IMR-90 (cell line): Measurements from ENCODE around the gene ANKRD27. TPM values are rescaled to one million over a fixed set of nuclear protein-coding genes. Genes with fewer than 3 reads are reported as not detected.

ENCODE experiments used
- ATAC-seq: fragments of 200-7000 bp; cut with Tn5 transposase; 2 replicates; pipeline ENCODE4 v1.9.1; 2020; ENCODE audit warnings: low read depth, mild to moderate bottlenecking, moderate library complexity
- BruUV-seq: library from RNA; stranded (reverse); fragments of 400-500 nt; replicated peaks from 2 replicates; lab custom pipeline; 2021; lab: Mats Ljungman, UMichigan
- CTCF ChIA-PET: fragments of 300-600 bp; formaldehyde crosslinking; extraction: SDS; loops from one replicate; lab custom pipeline; 2021; ENCODE audit warnings: antibody characterized with exemption; lab: Yijun Ruan, JAX
- POLR2A ChIA-PET: fragments of 300-600 bp; sonication (Branson Sonifier 250); formaldehyde crosslinking; loops from one replicate; lab custom pipeline; 2022; ENCODE audit warnings: antibody characterized with exemption; ENCODE audit not compliant: unreplicated experiment; lab: Charles Lee
- DNase-seq: peaks from one replicate; pipeline ENCODE4 v3.0.0; 2013
- H2AFZ ChIP-seq: replicated peaks from 2 replicates; pipeline ENCODE3; 2013; ENCODE audit warnings: low read length, mild to moderate bottlenecking; ENCODE audit not compliant: poor library complexity
- H2AK5ac ChIP-seq: 2 replicates; pipeline ENCODE4 v1.6.1; 2013; ENCODE audit warnings: low read depth, low read length, inconsistent platforms
- H2AK9ac ChIP-seq: replicated peaks from 2 replicates; pipeline ENCODE3; 2013; ENCODE audit warnings: mild to moderate bottlenecking, low read depth, low read length, moderate library complexity; ENCODE audit not compliant: poor library complexity
- H2BK120ac ChIP-seq: 2 replicates; pipeline ENCODE4 v1.6.1; 2013; ENCODE audit warnings: low read depth, low read length, inconsistent platforms
- H2BK15ac ChIP-seq: 3 replicates; pipeline ENCODE4 v1.6.1; 2013; ENCODE audit warnings: low read depth, low read length, inconsistent platforms
- H2BK20ac ChIP-seq: 2 replicates; pipeline ENCODE4 v1.6.1; 2013; ENCODE audit warnings: low read depth, mild to moderate bottlenecking, inconsistent platforms, low read length, moderate library complexity
- H2BK5ac ChIP-seq: 2 replicates; pipeline ENCODE4 v1.6.1; 2013; ENCODE audit warnings: mild to moderate bottlenecking, low read depth, low read length, inconsistent platforms; ENCODE audit not compliant: poor library complexity, severe bottlenecking
- H3K14ac ChIP-seq: replicated peaks from 2 replicates; pipeline ENCODE4 v1.6.1; 2013; ENCODE audit warnings: low read depth, low read length, inconsistent platforms
- H3K18ac ChIP-seq: 2 replicates; pipeline ENCODE4 v1.6.1; 2013; ENCODE audit warnings: low read depth, low read length, control low read depth
- H3K23ac ChIP-seq: 2 replicates; pipeline ENCODE4 v1.6.1; 2013; ENCODE audit warnings: low read depth, low read length, inconsistent platforms
- H3K27ac ChIP-seq: 2 replicates; pipeline ENCODE4 v1.5.1; 2013; ENCODE audit warnings: mild to moderate bottlenecking, control low read depth, low read length; ENCODE audit not compliant: insufficient read depth
- H3K27me3 ChIP-seq: 2 replicates; pipeline ENCODE4 v1.6.1; 2013; ENCODE audit warnings: low read length; ENCODE audit not compliant: control insufficient read depth, insufficient read depth
- H3K36me3 ChIP-seq: 2 replicates; pipeline ENCODE4 v1.6.1; 2013; ENCODE audit warnings: low read length, mixed read lengths; ENCODE audit not compliant: control insufficient read depth, insufficient read depth
- H3K4ac ChIP-seq: 2 replicates; pipeline ENCODE4 v1.6.1; 2013; ENCODE audit warnings: low read depth, low read length, inconsistent platforms
- H3K4me1 ChIP-seq: 2 replicates; pipeline ENCODE4 v1.6.1; 2013; ENCODE audit warnings: low read length, mixed read lengths; ENCODE audit not compliant: control insufficient read depth, insufficient read depth
- H3K4me2 ChIP-seq: 2 replicates; pipeline ENCODE4 v1.6.1; 2013; ENCODE audit warnings: low read depth, mild to moderate bottlenecking, control low read depth, low read length, moderate library complexity
- H3K4me3 ChIP-seq: 2 replicates; pipeline ENCODE4 v1.5.1; 2013; ENCODE audit warnings: low read depth, mild to moderate bottlenecking, control low read depth, low read length, moderate library complexity; ENCODE audit not compliant: insufficient read depth
- H3K56ac ChIP-seq: 2 replicates; pipeline ENCODE4 v1.6.1; 2013; ENCODE audit warnings: low read length, inconsistent platforms; ENCODE audit not compliant: insufficient read depth; ENCODE audit errors: extremely low read depth
- H3K79me1 ChIP-seq, 2 experiments: 2 replicates each; pipeline ENCODE4 v1.6.1; 2013; ENCODE audit warnings: low read length in 2 of 2, inconsistent platforms in 1 of 2, low read depth in 1 of 2
- H3K9ac ChIP-seq: 2 replicates; pipeline ENCODE4 v1.6.1; 2013; ENCODE audit warnings: low read depth, low read length, control low read depth
- H3K9me1 ChIP-seq: 2 replicates; pipeline ENCODE4 v1.6.1; 2013; ENCODE audit warnings: low read length, inconsistent platforms; ENCODE audit not compliant: insufficient read depth
- H3K9me3 ChIP-seq: 2 replicates; pipeline ENCODE4 v1.6.1; 2013; ENCODE audit warnings: low read length; ENCODE audit not compliant: control insufficient read depth, insufficient read depth
- H4K20me1 ChIP-seq: 2 replicates; pipeline ENCODE4 v1.6.1; 2013; ENCODE audit warnings: low read length, inconsistent platforms; ENCODE audit not compliant: insufficient read depth
- H4K5ac ChIP-seq: 2 replicates; pipeline ENCODE4 v1.6.1; 2013; ENCODE audit warnings: mild to moderate bottlenecking, low read depth, low read length, control low read depth
- H4K8ac ChIP-seq, 2 experiments: 2 replicates each; pipeline ENCODE4 v1.6.1; 2013; ENCODE audit warnings: low read depth in 2 of 2, low read length in 2 of 2, control low read depth in 1 of 2, inconsistent platforms in 1 of 2
- H4K91ac ChIP-seq: 2 replicates; pipeline ENCODE4 v1.6.1; 2013; ENCODE audit warnings: low read depth, low read length, inconsistent platforms; ENCODE audit not compliant: insufficient read depth
- NFE2L2 ChIP-seq: fragments of 150-350 bp; IDR thresholded peaks from 2 replicates; pipeline ENCODE4 v1.6.1; 2016; ENCODE audit warnings: low read depth, mild to moderate bottlenecking, low read length
- RAD21 ChIP-seq: IDR thresholded peaks from 2 replicates; pipeline ENCODE4 v1.6.1; 2012; ENCODE audit warnings: low read length, improper control_type of control experiment
- WGBS, 2 experiments: methylation state at CpG; one replicate each; pipeline versions ENCODE4 v1.1.5 to v1.1.7; 2013; ENCODE audit warnings: missing lambda C conversion rate in 2 of 2; ENCODE audit not compliant: insufficient read length in 1 of 2; ENCODE audit errors: extremely low coverage in 2 of 2; 5-methylcytosine and 5-hydroxymethylcytosine counted together
- dilution Hi-C: fragments of 300-500 bp; cut with HindIII; formaldehyde crosslinking; loops from one replicate; pipeline ENCODE4 v1.14.3; 2018; ENCODE audit warnings: low sequenced_read_pairs; ENCODE audit not compliant: unreplicated experiment
- in situ Hi-C: fragments of 300-500 bp; cut with MboI; formaldehyde crosslinking; loops from 3 replicates; pipeline ENCODE4 v1.14.3; 2019; ENCODE audit warnings: low sequenced_read_pairs, inconsistent platforms, mixed read lengths
- intact Hi-C: fragments of 100-400 bp; cut with micrococcal nuclease; formaldehyde crosslinking; loops from 2 replicates; pipeline ENCODE4 v1.10.0; 2022
- polyA plus RNA-seq, 3 experiments: library from polyadenylated mRNA; depleted of rRNA; stranded (reverse); fragments of >200 nt; gene quantifications; 2 replicates each; pipeline ENCODE4 v1.2.3, GENCODE V29; 2012; ENCODE audit warnings: low replicate concordance in 1 of 3
- total RNA-seq: library from RNA; depleted of rRNA; stranded (reverse); fragments of >200 nt; gene quantifications from 2 replicates; pipeline ENCODE4 v1.2.3, GENCODE V29; 2012

ANKRD27 gene
- total and polyA plus RNA-seq, 2 of the 4 experiments (the other 2 are of a cell fraction): 16.7 to 35.0 TPM

GRCh38 chr19:32650671-32651070, 24.3 kb downstream of the ANKRD27 start:
- POLR2A ChIA-PET: no interaction called here
- Histone ChIP-seq H3K36me3 (peaks cover 24% of the 10 kb centered on the region), H3K9ac (no peak overlapping the region), H3K79me1 (peaks cover 6 to 36% of the 10 kb centered on the region in 2 experiments; a peak in 2 of 4 replicates), H2BK5ac (no peak overlapping the region), H3K23ac (no peak overlapping the region), H3K18ac (no peak overlapping the region), H2BK120ac (no peak overlapping the region), H3K56ac (no peak overlapping the region), H3K4ac (no peak overlapping the region), H3K4me2 (no peak overlapping the region), H3K27ac (no peak overlapping the region), H2AK9ac (no peak overlapping the region), H2BK15ac (no peak overlapping the region), H4K8ac (no peak overlapping the region), H4K20me1 (no peaks in the 10 kb centered on the region; the same call in 1 of the 2 replicates), H3K9me3 (no peaks in the 10 kb centered on the region), H2AK5ac (no peak overlapping the region), H3K14ac (no peak overlapping the region), H3K4me3 (no peak overlapping the region), H3K27me3 (no peaks in the 10 kb centered on the region), H3K9me1 (0 out of 2 replicates have a peak, but pooled peaks cover 5% of the 10 kb centered on the region), H4K5ac (no peak overlapping the region), H2AFZ (no peak overlapping the region), H3K4me1 (peaks cover 2% of the 10 kb centered on the region; the same call in 1 of the 2 replicates), H2BK20ac (no peak overlapping the region), H4K91ac (no peak overlapping the region)
- DNase-seq: no peak
- BruUV-seq: no TSS peak
- TF ChIP-seq RAD21 (no peak), NFE2L2 (no peak)
- CTCF ChIA-PET: interaction anchor here (1.1 kb wide), 1 partner anchor 13 kb away, joined by 4 read pairs; no protein-coding TSS in a partner anchor
- in situ Hi-C loops: no loop called here
- dilution Hi-C loops: no loop called here
- intact Hi-C loops: no loop called here
- WGBS, 2 experiments: no CpG with 5 or more reads among the region's 5 CpGs
- no peak for ATAC-seq
